ENCODE measurements around the gene OBSL1.

OBSL1 gene

DNA sequence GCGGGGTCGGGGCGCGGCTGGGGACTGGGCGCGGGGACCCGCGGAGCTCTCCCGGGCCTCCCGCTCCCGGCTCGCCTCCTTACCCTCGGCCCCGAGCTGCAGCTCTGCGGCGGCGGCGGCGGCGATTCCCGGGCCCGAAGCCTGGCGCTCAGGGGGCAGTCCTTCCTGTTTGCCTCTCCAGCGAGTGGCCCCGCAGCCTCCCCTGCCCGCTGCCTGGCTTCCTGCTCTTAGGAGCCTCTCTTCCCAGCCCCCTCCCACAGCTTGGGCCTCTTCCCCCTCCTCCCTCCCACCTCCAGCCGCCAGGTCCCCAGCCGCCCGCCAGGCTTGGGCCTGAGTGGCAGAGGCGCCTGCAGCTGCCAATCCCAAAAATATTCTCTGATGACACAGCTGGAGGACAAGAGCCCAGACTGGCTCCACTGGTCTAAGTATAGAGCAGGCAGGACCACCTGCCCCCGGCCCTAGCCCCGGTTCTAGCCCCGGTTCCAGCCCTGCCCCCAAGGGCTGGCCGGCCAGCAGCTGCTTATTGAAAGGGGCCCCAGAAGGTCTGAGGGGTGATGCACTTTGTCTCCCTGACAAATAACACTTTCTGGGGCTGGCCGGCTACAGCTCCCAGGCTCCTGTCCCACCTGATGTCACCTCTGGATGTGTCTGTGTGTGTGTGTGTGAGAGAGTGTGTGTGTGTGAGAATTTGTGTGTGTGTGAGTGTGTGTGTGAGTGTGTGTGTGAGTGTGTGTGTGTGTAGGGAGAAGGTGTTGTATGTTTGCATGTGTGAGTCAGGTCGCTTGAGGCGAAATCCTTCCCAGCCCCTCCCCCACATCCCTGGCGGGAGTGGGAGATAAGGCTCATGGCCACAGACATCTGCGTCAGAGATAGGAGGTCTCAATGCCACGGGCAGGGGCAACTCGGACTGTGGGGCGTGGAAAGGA is at the start of gene OBSL1:
Gene OBSL1, minus strand, starts transcription at position 229 of the 926 bp plus-strand sequence. CDS start 307 bp downstream, outside the sequence.
- DNase-seq = peak; percentile 94

- no peak for DNase-seq
Observed at GRCh38 chr2:219620546-219620945, 49.2 kb upstream of the OBSL1 start.

DNA sequence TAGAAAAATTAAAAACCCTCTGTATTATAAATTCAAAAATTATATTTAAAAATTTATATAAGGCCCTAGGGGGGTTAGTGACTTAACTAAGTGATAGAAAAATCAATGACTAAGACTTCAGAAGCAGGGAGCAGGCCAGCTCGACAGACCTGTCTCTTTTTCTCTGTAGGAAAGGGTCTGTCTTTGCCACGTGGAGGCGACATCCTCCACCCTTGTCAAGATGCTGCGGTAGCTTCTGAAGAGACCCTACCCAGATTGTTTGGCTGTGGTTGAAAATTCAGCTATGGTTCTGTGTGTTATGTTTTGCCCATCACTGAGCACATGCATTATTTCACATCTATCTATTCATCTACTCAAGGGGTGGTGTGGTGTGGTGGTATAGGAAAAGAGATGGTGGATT is 47.9 kb upstream of the OBSL1 start:
- peak; percentile 31 for DNase-seq

- no peak for DNase-seq
Observed at GRCh38 chr2:219618733-219619122, 47.4 kb upstream of the OBSL1 start.

DNA sequence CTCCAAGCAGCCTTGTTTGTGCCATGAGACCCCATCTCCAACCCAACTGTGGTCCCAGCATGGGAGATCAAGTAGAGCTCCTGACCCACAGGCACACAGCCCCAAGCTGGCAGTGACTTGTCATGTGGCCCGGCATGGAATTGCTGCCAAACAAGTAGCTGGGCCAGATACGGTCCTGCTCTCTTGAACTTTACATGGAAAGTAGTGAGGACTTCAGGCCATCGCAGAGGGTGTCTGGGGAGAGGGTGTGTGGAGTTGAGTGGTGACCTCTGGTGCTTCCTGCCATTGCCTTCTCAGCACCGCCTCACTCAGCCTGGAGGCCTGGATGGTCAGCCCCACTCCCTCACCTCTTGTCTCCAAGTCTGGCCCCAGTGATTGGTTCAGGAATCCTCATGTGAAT is 45.2 kb upstream of the OBSL1 start:
- DNase-seq = no peak

- no peak for DNase-seq
Observed at GRCh38 chr2:219615894-219616293, 44.6 kb upstream of the OBSL1 start.

DNA sequence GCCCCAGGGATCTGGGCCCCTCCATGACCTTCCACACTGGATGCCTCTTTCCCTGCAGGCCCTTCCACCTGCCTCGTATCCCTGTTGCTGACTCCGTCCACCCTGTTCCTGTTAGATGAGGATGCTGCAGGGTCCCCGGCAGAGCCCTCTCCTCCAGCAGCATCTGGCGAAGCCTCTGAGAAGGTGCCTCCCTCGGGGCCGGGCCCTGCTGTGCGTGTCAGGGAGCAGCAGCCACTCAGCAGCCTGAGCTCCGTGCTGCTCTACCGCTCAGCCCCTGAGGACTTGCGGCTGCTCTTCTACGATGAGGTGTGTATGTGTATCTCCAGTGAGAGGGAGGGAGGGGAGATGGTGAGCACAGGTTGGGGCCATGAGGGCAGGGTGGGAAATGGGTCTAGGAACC is 43.7 kb upstream of the OBSL1 start:
- DNase-seq = no peak

DNA sequence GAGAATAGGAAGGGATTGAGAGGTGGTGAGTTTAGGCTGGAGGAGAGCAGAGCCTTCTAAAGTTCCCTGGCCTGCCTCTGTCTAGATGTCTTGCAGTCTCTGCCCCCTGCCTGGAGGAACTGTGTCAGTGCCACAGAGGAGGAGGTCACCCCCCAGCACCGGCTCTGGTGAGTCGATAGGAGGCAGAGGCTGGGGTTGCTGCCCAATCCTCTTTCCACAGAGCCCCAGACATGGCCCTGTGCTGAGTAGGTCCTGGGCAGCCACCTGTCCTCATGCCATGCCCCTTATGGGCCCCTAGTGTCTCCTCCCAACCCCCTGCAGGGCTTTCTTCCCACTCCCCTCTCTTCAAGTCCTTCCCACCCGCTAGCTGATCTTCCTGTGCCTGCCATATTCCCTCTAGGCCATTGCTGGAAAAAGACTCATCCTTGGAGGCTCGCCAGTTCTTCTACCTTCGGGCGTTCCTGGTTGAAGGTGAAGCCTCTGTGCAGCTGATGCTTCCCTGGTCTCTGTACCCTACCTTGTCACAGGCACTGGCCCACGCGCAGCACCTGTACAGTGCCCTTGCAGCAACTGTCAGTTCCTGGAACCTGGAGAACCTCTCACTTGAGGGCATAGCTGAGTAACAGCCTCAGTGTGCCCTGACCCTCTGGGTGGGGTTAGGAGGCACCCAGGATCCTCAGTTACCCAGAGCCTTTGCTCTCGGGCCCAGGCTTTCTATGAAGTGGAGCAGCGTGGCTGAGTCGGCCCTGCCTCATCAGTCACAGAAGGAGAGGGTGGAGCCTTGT is 42.9 kb upstream of the OBSL1 start:
- DNase-seq = no peak

DNA sequence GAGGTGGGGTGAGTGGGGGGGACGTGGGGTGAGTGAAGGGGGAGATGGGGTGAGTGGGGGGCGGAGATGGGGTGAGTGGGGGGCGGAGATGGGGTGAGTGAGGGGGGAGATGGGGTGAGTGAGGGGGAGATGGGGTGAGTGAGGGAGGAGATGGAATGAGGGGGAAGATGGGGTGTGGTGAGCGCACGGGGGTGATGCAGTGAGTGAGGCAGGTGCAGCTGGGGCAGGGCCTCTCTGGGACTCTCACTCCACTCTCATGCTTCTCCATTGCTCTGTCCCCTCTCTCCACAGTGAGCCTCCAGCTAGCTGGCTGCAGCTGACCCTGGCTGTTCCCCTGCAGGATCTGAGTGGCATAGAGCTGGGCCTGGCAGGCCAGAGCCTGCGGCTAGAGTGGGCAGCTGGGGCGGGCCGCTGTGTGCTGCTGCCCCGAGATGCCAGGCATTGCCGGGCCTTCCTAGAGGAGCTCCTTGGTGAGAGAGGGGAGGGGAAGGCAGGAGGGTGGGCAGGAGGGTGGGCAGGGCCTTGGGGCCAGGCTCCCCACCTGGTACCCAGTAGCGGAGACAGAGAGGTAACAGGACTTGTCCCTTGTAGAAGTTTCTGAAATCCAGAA is 42.2 kb upstream of the OBSL1 start:
- no peak for DNase-seq

GRCh38 chr2:219612577-219613286 is 41.4 kb upstream of the OBSL1 start:
- no peak for DNase-seq

GRCh38 chr2:219611866-219612576 is 40.7 kb upstream of the OBSL1 start:
- DNase-seq = no peak

DNA sequence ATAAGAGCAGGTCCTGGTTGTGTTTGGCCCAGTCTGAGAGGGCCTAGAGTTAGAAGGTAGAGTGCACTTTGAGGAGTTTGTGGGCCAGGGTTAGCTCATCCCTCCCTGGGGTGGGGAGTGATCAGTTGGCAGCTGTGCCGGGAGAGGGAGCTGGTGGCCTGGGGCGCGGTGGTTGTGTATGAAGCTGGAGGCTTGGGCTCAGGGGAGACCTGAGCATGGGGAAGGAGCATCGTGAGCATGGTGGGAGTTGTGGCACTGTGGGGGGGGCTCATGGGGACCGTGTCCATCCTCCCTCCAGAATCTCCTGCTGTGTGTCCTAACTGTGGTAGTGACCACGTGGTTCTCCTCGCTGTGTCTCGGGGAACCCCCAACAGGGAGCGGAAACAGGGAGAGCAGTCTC is 40.0 kb upstream of the OBSL1 start:
- DNase-seq = no peak

DNA sequence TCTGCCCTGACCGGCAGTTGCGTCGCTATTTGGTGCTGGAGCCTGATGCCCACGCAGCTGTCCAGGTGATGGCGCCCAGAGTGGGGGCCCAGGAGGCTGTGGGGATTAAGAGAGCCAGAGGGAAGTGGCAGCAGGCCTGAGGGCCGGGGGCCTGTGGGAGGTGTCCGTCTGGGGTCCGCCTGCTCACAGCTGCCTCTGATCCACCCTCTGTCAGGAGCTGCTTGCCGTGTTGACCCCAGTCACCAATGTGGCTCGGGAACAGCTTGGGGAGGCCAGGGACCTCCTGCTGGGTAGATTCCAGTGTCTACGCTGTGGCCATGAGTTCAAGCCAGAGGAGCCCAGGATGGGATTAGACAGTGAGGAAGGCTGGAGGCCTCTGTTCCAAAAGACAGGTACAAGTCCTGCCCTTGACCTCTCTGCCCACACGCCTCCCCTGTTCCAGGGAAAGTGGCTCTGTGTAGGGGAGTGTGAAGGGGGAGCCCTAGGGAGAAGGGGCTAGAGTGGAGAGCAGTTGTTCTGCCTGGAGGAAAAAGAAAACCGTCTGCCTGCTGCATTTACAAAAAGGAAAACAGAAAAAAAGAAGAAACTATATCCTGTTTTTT is 37.9 kb upstream of the OBSL1 start:
- DNase-seq = no peak

DNA sequence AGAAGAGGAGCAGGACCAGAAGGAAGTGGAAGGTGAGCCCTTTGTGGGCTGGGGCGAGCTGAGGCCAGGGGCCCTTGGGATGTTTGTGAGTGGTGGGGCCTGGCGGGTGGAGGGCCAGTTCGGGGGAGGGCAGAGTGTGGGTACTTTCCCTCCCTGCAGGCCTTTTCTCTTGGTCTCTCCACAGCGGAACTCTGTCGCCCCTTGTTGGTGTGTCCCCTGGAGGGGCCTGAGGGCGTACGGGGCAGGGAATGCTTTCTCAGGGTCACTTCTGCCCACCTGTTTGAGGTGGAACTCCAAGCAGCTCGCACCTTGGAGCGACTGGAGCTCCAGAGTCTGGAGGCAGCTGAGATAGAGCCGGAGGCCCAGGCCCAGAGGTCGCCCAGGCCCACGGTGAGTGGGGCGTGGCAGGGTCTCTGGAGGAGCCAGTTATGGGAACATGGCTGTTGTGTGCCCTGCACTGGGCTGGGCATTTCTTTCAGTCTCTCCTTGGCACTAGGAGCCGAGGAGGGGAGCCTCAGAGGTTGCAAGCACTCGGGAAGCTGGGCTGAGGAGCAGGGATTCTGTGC is 37.1 kb upstream of the OBSL1 start:
- DNase-seq = no peak

DNA sequence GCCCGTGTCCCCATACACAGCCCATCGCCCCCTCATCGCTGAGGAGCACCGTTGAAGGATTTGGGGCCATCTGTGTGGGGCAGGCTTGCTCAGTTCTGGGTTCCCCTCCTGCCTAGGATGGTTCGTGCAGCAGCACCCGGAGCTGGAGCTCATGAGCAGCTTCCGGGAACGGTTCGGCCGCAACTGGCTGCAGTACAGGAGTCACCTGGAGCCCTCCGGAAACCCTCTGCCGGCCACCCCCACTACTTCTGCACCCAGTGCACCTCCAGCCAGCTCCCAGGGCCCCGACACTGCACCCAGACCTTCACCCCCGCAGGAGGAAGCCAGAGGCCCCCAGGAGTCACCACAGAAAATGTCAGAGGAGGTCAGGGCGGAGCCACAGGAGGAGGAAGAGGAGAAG is 36.6 kb upstream of the OBSL1 start:
- DNase-seq = no peak

- DNase-seq = no peak
Observed at GRCh38 chr2:219605607-219605954, 34.2 kb upstream of the OBSL1 start.

- DNase-seq = peak; percentile 40
Observed at GRCh38 chr2:219603771-219604170, 32.4 kb upstream of the OBSL1 start.

GRCh38 chr2:219598308-219599078 is 27.2 kb upstream of the OBSL1 start:
- DNase-seq = peak; percentile 34

DNA sequence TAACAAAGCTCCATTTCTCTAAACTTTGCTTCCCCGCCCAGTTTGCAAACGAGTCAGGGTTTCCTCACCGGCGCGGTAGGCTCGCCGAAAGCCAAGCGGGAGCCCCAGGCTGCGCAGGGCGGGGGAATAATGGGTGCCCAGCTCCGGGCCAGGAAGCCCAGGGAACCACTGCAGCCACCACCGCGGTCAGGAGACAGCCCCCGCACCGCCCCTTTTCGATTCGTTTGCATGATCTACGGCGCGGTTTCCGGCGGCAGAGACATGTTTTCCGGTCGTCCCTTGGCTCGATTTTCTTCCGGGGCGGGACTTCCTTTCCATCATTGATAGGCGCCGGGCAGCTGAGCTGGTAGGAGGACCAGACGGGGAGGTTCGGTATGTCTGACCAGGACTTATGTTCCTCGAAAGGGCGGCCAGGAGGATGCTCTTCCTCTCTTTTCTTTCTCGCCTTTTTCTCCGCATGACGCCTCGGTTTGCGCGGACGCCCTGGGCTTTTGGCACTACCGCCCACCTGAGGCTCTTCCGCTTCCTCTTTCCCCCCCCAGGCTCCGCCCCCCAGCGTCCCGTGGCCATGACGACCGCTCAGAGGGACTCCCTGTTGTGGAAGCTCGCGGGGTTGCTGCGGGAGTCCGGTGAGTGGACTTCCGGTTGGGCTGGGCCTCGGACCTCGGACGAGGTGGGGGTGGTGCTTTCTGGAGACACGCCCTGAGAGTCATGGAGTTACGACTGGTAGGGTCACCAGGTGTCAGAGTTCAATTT is 26.4 kb upstream of the OBSL1 start, which contains the start of gene STK11IP:
Gene STK11IP, plus strand, starts transcription at position 306 of the 756 bp plus-strand sequence. Its CDS starts 263 bp downstream, at position 569.
- peak; percentile 98 for DNase-seq
